GM10266 (cell line): Measurements from ENCODE around the gene SKP2.

Experiments
- DNase-seq: peaks from one replicate; pipeline ENCODE4 v3.0.0; 2012; ENCODE audit errors: extremely low spot score
- CTCF ChIP-seq: IDR thresholded peaks from 2 replicates; pipeline ENCODE4 v1.5.1; 2012; ENCODE audit warnings: mild to moderate bottlenecking, low read depth; ENCODE audit not compliant: control insufficient read depth, insufficient read depth; ENCODE audit errors: missing control alignments

SKP2 gene

GRCh38 chr5:36158144-36158543, 6.2 kb downstream of the SKP2 start:
- DNase-seq: no peak
- no peak for TF ChIP-seq CTCF

DNA sequence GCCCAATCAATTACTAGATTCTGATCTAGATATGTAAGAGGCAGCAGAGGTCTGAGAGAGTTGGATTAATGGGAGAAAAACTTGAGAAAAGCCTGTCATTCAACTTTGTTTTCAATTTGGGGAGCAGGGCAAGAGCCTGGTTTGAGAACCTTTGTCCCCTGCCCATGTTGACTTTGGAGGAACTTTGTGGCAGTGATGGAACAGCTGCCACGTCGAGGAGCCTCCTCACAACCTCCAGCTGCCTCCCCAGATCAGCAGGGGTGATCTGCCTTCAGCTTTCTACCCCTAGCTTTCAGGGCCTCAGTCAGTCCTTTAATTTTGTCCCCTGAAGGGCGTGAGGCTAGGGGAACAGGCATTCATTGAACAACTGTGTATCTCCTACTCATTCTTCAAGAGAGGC, 8.7 kb downstream of the SKP2 start:
- TF ChIP-seq CTCF: no peak
- DNase-seq: no peak

- no peak for DNase-seq
- TF ChIP-seq CTCF: no peak
Observed at GRCh38 chr5:36161361-36161760, 9.4 kb downstream of the SKP2 start.

GRCh38 chr5:36162810-36163486, 11.0 kb downstream of the SKP2 start:
- no peak for DNase-seq
- TF ChIP-seq CTCF: no peak

- TF ChIP-seq CTCF: no peak
- no peak for DNase-seq
Observed at GRCh38 chr5:36164461-36164860, 12.6 kb downstream of the SKP2 start.

GRCh38 chr5:36168737-36169136, 16.8 kb downstream of the SKP2 start:
- TF ChIP-seq CTCF: no peak
- DNase-seq: no peak

- no peak for TF ChIP-seq CTCF
- DNase-seq: no peak
Observed at GRCh38 chr5:36170832-36171424, 19.0 kb downstream of the SKP2 start.
